Fibroblast of the conjunctiva (primary cell): ENCODE results near the gene SMIM1.
"Not testable (repeated sequence)": the region's sequence is repeated elsewhere in the genome, so short reads cannot be mapped to it uniquely, and the experiment has no call there.

ENCODE experiments used
- DNase-seq: peaks from one replicate; pipeline ENCODE4 v3.0.0-alpha.2; 2010; ENCODE audit warnings: low read depth

The SMIM1 gene

GRCh38 chr1:3736708-3737107 is 35.8 kb upstream of the SMIM1 start:
- no peak for DNase-seq

GRCh38 chr1:3738943-3739342 is 33.6 kb upstream of the SMIM1 start:
- no peak for DNase-seq

GRCh38 chr1:3740042-3740441 is 32.5 kb upstream of the SMIM1 start:
- no peak for DNase-seq

- no peak for DNase-seq
Measured at GRCh38 chr1:3740752-3741151, 31.8 kb upstream of the SMIM1 start.

- no peak for DNase-seq
Measured at GRCh38 chr1:3741566-3742438, 30.7 kb upstream of the SMIM1 start.

- DNase-seq: no peak
Measured at GRCh38 chr1:3742439-3743298, 29.9 kb upstream of the SMIM1 start.

GRCh38 chr1:3743421-3743820 is 29.1 kb upstream of the SMIM1 start:
- DNase-seq: no peak

GRCh38 chr1:3743826-3744225 is 28.7 kb upstream of the SMIM1 start:
- no peak for DNase-seq

- no peak for DNase-seq
Measured at GRCh38 chr1:3744646-3745045, 27.9 kb upstream of the SMIM1 start.

GRCh38 chr1:3745071-3745470 is 27.5 kb upstream of the SMIM1 start:
- DNase-seq: no peak

GRCh38 chr1:3745590-3746381 is 26.8 kb upstream of the SMIM1 start:
- no peak for DNase-seq

- no peak for DNase-seq
Measured at GRCh38 chr1:3746389-3746829, 26.1 kb upstream of the SMIM1 start.

- peak; percentile 40 for DNase-seq
Measured at GRCh38 chr1:3746830-3747521, 25.6 kb upstream of the SMIM1 start.

GRCh38 chr1:3747522-3747848 is 25.1 kb upstream of the SMIM1 start:
- DNase-seq: no peak

GRCh38 chr1:3747903-3748302 is 24.6 kb upstream of the SMIM1 start:
- DNase-seq: no peak

GRCh38 chr1:3748316-3748900 is 24.1 kb upstream of the SMIM1 start:
- not testable (repeated sequence) for DNase-seq

- DNase-seq: no peak
Measured at GRCh38 chr1:3749512-3749911, 23.0 kb upstream of the SMIM1 start.

- DNase-seq: no peak
Measured at GRCh38 chr1:3750741-3751140, 21.8 kb upstream of the SMIM1 start.

GRCh38 chr1:3752400-3752945 is 20.1 kb upstream of the SMIM1 start, which contains the start of gene CCDC27:
Gene CCDC27, plus strand, starts transcription at chr1:3752450. Its CDS starts 32 bp downstream, at chr1:3752482.
- DNase-seq: no peak

GRCh38 chr1:3753656-3754454 is 18.7 kb upstream of the SMIM1 start:
- DNase-seq: no peak
